PFSK-1 (cell line): ENCODE data around the gene KLF7.

ENCODE experiments used
- FOXP2 ChIP-seq: optimal IDR thresholded peaks from 2 replicates; pipeline ENCODE3; 2011; ENCODE audit warnings: borderline replicate concordance, control low read depth, inconsistent platforms; ENCODE audit not compliant: insufficient read depth; ENCODE audit errors: extremely low read length, extremely low read depth
- POLR2AphosphoS5 ChIP-seq: IDR thresholded peaks from 2 replicates; pipeline ENCODE4 v1.6.1; 2012; ENCODE audit warnings: low read depth, mild to moderate bottlenecking, control low read depth, low read length, moderate library complexity
- REST ChIP-seq, 2 experiments: IDR thresholded peaks; 2 replicates each; pipeline versions ENCODE4 v1.6.1 to v1.8.0; 2011 to 2012; ENCODE audit warnings: low read depth in 2 of 2, low read length in 2 of 2, control low read depth in 1 of 2, inconsistent platforms in 1 of 2, mild to moderate bottlenecking in 1 of 2, moderate library complexity in 1 of 2; ENCODE audit not compliant: insufficient read depth in 1 of 2
- SIN3A ChIP-seq: IDR thresholded peaks from 2 replicates; pipeline ENCODE4 v1.6.1; 2012; ENCODE audit warnings: mild to moderate bottlenecking, low read length, moderate library complexity, borderline replicate concordance; ENCODE audit not compliant: insufficient read depth
- TAF1 ChIP-seq: IDR thresholded peaks from 2 replicates; pipeline ENCODE4 v1.6.1; 2012; ENCODE audit warnings: low read length, control low read depth, borderline replicate concordance; ENCODE audit not compliant: insufficient read depth

Gene KLF7

GRCh38 chr2:207128867-207129266 is 36.9 kb downstream of the KLF7 start:
- no peak for TF ChIP-seq FOXP2

GRCh38 chr2:207126724-207127308 is 38.9 kb downstream of the KLF7 start:
- no peak for TF ChIP-seq POLR2AphosphoS5
- no peak for TF ChIP-seq FOXP2
- no peak for TF ChIP-seq REST (IDR thresholded peaks at IDR 0.05; ENCODE audit: insufficient read depth in 1 of 2, low read depth in 2 of 2, low read length in 2 of 2)
- TF ChIP-seq TAF1: no peak
- no peak for TF ChIP-seq SIN3A

DNA sequence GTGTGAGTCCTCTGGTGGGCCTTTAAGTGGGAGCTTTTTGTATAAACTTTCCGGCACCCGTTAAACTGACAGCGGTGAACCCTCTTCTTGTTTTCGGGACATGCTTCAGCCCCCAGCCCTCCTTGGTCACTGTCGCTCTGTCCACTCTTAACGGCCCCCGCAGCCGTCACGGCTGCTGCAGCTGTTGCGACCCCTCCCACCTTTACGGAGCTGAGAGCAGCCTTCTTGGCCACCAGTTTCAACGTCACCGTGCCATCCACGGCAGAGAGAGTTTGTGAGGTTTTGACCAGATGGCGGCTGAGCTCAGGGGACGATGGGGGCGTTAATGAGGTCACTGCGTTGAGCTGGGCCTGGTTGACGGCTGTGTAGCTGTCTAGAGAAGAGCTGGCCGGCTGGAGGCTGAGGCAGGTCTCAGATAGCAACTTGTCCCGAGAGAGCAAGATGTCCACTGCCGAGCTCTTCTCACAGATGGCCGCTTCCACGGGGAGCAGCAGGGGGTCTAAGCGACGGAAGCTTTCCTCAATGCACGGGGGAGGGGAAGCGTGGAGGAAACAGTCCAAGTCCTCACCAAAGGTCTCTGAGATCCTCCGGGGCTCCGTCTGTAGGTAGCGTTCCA is 41.9 kb downstream of the KLF7 start:
- TF ChIP-seq REST (IDR thresholded peaks at IDR 0.05; ENCODE audit: insufficient read depth in 1 of 2, low read depth in 2 of 2, low read length in 2 of 2) (no peak), SIN3A (no peak), POLR2AphosphoS5 (no peak), FOXP2 (no peak), TAF1 (no peak)

DNA sequence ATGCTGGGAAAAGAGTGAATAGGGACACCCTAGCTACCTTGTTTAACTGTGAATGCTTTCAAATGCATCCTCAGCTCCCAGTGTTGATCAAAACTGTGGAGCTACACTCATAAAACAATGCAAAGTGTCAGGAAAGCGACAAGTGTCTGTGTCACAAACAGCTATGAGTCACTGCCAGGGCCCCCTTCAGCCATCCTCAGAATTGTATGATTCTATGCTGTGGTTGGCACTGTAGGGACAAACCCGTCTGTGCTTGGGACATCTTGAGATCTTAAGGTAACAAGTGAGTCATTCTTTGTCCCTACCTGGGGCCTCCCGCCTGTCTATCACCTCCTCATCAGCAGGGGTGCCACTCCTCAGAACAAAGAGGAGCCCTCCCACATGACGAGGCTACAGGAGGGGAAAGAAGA is 42.4 kb downstream of the KLF7 start:
- TF ChIP-seq REST (IDR thresholded peaks at IDR 0.05; ENCODE audit: insufficient read depth in 1 of 2, low read depth in 2 of 2, low read length in 2 of 2): no peak
- no peak for TF ChIP-seq TAF1
- TF ChIP-seq FOXP2: no peak
- no peak for TF ChIP-seq POLR2AphosphoS5
- TF ChIP-seq SIN3A: no peak

DNA sequence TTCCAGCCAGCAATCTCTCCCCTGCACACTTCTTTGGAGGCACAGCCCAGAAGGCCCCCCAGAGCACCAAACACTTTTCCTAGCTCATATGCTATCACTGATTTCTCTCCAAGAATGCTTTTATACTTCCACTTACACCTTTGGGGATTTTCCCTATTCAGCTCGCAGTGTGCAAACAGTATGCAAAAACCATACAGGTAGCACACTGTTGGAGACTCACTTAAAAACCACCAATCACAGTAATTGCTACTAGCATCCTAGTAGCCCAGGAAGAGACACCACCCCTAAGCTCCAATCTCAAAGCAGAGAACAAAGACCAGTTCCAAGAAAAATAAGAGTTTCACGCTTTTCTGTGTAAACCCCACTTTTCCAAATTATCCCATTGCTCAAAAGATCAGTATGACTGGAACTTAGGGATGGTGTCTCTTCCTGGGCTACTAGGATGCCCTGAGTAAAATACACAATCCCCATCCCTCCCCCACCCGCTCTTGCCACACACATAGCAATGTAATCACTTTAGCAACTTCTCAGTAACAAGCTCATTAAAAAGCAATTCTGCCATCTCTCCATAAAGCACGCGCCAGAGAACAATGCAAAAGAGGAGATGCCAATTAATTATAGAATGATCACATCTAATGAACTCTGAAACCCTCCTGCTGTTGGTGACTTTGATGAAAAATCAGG is 43.0 kb downstream of the KLF7 start:
- TF ChIP-seq SIN3A (no peak), TAF1 (no peak), POLR2AphosphoS5 (no peak), REST (IDR thresholded peaks at IDR 0.05; ENCODE audit: insufficient read depth in 1 of 2, low read depth in 2 of 2, low read length in 2 of 2) (no peak), FOXP2 (no peak)
